ENCODE measurements around the gene CALN1. TPM values are rescaled to one million over a fixed set of nuclear protein-coding genes. Genes with fewer than 3 reads are reported as not detected.

The CALN1 gene
- total RNA-seq, 2 donors from 2014 or later: 4.3 to 6.9 TPM

- no peaks in the 10 kb centered on the region for H3K27me3 ChIP-seq (ENCODE audit: control insufficient read depth, insufficient read depth, low read length, poor library complexity, severe bottlenecking)
- DNase-seq: no peak
- H3K4me1 ChIP-seq (ENCODE audit: control insufficient read depth, insufficient read depth, low read length): no peaks in the 10 kb centered on the region
- H3K9ac ChIP-seq (ENCODE audit: extremely low read depth, low read length, poor library complexity, severe bottlenecking): no peak overlapping the region
- Mint-ChIP-seq H3K27ac (no peak overlapping the region), H3K27me3 (ENCODE audit: insufficient read depth) (peaks cover 15% of the 10 kb centered on the region), H3K9me3 (peaks cover 43% of the 10 kb centered on the region), H3K36me3 (ENCODE audit: low read depth) (peaks cover 20% of the 10 kb centered on the region), H3K4me3 (no peak overlapping the region), H3K4me1 (peaks cover 4% of the 10 kb centered on the region)
- H3K4me3 ChIP-seq (ENCODE audit: low read length): peak overlapping the region; percentile 4
- WGBS, 2 experiments (ENCODE audit: insufficient coverage in 1 of 2, insufficient read length in 1 of 2): 93 to 94% methylated on average over 11 to 15 of the region's 15 CpGs
- H3K9me3 ChIP-seq (ENCODE audit: control insufficient read depth, low read length): peaks cover 22% of the 10 kb centered on the region
- H3K36me3 ChIP-seq (ENCODE audit: control insufficient read depth, insufficient read depth, low read length): no peaks in the 10 kb centered on the region
- TF ChIP-seq CTCF (conservative IDR thresholded peaks at IDR 0.05): no peak
- H3K27ac ChIP-seq (ENCODE audit: low read depth, low read length): no peak overlapping the region
Measured at GRCh38 chr7:71787513-71787912, 624.6 kb downstream of the CALN1 start.

GRCh38 chr7:71785216-71785615, 626.9 kb downstream of the CALN1 start:
- 80 to 96% methylated on average over 3 to 5 of the region's 5 CpGs for WGBS, 2 experiments (ENCODE audit: insufficient coverage in 1 of 2, insufficient read length in 1 of 2)
- H3K27me3 Mint-ChIP-seq (ENCODE audit: insufficient read depth): peaks cover 19% of the 10 kb centered on the region

GRCh38 chr7:71784781-71785180, 627.4 kb downstream of the CALN1 start:
- DNase-seq: no peak
- H3K27me3 Mint-ChIP-seq (ENCODE audit: insufficient read depth): peaks cover 18% of the 10 kb centered on the region
- no peak overlapping the region for H3K4me3 Mint-ChIP-seq
- peaks cover 20% of the 10 kb centered on the region for H3K36me3 Mint-ChIP-seq (ENCODE audit: low read depth)
- H3K9me3 Mint-ChIP-seq: peaks cover 33% of the 10 kb centered on the region
- no peaks in the 10 kb centered on the region for H3K27me3 ChIP-seq (ENCODE audit: control insufficient read depth, insufficient read depth, low read length, poor library complexity, severe bottlenecking)
- no peak for TF ChIP-seq CTCF (conservative IDR thresholded peaks at IDR 0.05)
- H3K27ac Mint-ChIP-seq: no peak overlapping the region
- 97 to 98% methylated on average over 6 of the region's 6 CpGs for WGBS, 2 experiments (ENCODE audit: insufficient coverage in 1 of 2, insufficient read length in 1 of 2)
- no peaks in the 10 kb centered on the region for H3K4me1 ChIP-seq (ENCODE audit: control insufficient read depth, insufficient read depth, low read length)
- H3K36me3 ChIP-seq (ENCODE audit: control insufficient read depth, insufficient read depth, low read length): no peaks in the 10 kb centered on the region
- peaks cover 22% of the 10 kb centered on the region for H3K9me3 ChIP-seq (ENCODE audit: control insufficient read depth, low read length)
- no peak overlapping the region for H3K4me3 ChIP-seq (ENCODE audit: low read length)
- no peak overlapping the region for H3K9ac ChIP-seq (ENCODE audit: extremely low read depth, low read length, poor library complexity, severe bottlenecking)
- H3K4me1 Mint-ChIP-seq: peaks cover 12% of the 10 kb centered on the region
- H3K27ac ChIP-seq (ENCODE audit: low read depth, low read length): no peak overlapping the region

More at GRCh38 chr7:71785216-71785615, 626.9 kb downstream of the CALN1 start:
- Histone ChIP-seq H3K4me3 (ENCODE audit: low read length) (no peak overlapping the region), H3K27me3 (ENCODE audit: control insufficient read depth, insufficient read depth, low read length, poor library complexity, severe bottlenecking) (no peaks in the 10 kb centered on the region), H3K9ac (ENCODE audit: extremely low read depth, low read length, poor library complexity, severe bottlenecking) (no peak overlapping the region), H3K36me3 (ENCODE audit: control insufficient read depth, insufficient read depth, low read length) (no peaks in the 10 kb centered on the region), H3K9me3 (ENCODE audit: control insufficient read depth, low read length) (peaks cover 22% of the 10 kb centered on the region), H3K4me1 (ENCODE audit: control insufficient read depth, insufficient read depth, low read length) (no peaks in the 10 kb centered on the region), H3K27ac (ENCODE audit: low read depth, low read length) (no peak overlapping the region)
- Mint-ChIP-seq H3K4me3 (no peak overlapping the region), H3K27ac (no peak overlapping the region), H3K36me3 (ENCODE audit: low read depth) (peaks cover 20% of the 10 kb centered on the region), H3K9me3 (peaks cover 33% of the 10 kb centered on the region), H3K4me1 (peaks cover 11% of the 10 kb centered on the region)
- TF ChIP-seq CTCF (conservative IDR thresholded peaks at IDR 0.05): peak; percentile 52
- no peak for DNase-seq

Measured in endodermal cell (in vitro differentiated cells).